ENCODE measurements around the gene AKR1B15.
A peak's percentile ranks its signal among the peaks of the same experiment; 100 is the strongest.
"Not testable (repeated sequence)": the region's sequence is repeated elsewhere in the genome, so short reads cannot be mapped to it uniquely, and the experiment has no call there.

AKR1B15 gene

GRCh38 chr7:134558370-134558769 is 9.5 kb downstream of the AKR1B15 start:
- DNase-seq (ENCODE audit: low read depth): no peak
- no peak for TF ChIP-seq CTCF (IDR thresholded peaks at IDR 0.05; ENCODE audit: insufficient read depth, low read depth, low read length, missing control alignments)
- no peak overlapping the region for H3K4me3 ChIP-seq (ENCODE audit: low read length)

GRCh38 chr7:134561616-134562015 is 12.7 kb downstream of the AKR1B15 start:
- H3K4me3 ChIP-seq (ENCODE audit: low read length): not testable (repeated sequence)
- peak; percentile 76 for DNase-seq (ENCODE audit: low read depth)

GRCh38 chr7:134562136-134562535 is 13.2 kb downstream of the AKR1B15 start:
- no peak overlapping the region for H3K4me3 ChIP-seq (ENCODE audit: low read length)
- DNase-seq (ENCODE audit: low read depth): peak; percentile 75
- no peak for TF ChIP-seq CTCF (IDR thresholded peaks at IDR 0.05; ENCODE audit: insufficient read depth, low read depth, low read length, missing control alignments)

GRCh38 chr7:134563398-134563749 is 14.5 kb downstream of the AKR1B15 start:
- not testable (repeated sequence) for H3K4me3 ChIP-seq (ENCODE audit: low read length); DNase-seq (ENCODE audit: low read depth)

- peak; percentile 78 for DNase-seq (ENCODE audit: low read depth)
- no peak for TF ChIP-seq CTCF (IDR thresholded peaks at IDR 0.05; ENCODE audit: insufficient read depth, low read depth, low read length, missing control alignments)
These were observed 16.8 kb downstream of the AKR1B15 start for GRCh38 chr7:134565643-134566136.

GRCh38 chr7:134567368-134567767 is 18.5 kb downstream of the AKR1B15 start:
- no peak overlapping the region for H3K4me3 ChIP-seq (ENCODE audit: low read length)
- TF ChIP-seq CTCF (IDR thresholded peaks at IDR 0.05; ENCODE audit: insufficient read depth, low read depth, low read length, missing control alignments): no peak
- no peak for DNase-seq (ENCODE audit: low read depth)

More at GRCh38 chr7:134565643-134566136, 16.8 kb downstream of the AKR1B15 start:
- H3K4me3 ChIP-seq (ENCODE audit: low read length): no peak overlapping the region

GRCh38 chr7:134569962-134570361 is 21.1 kb downstream of the AKR1B15 start:
- DNase-seq (ENCODE audit: low read depth); H3K4me3 ChIP-seq (ENCODE audit: low read length): not testable (repeated sequence)

GRCh38 chr7:134571101-134571500 is 22.2 kb downstream of the AKR1B15 start:
- DNase-seq (ENCODE audit: low read depth): no peak
- no peak for TF ChIP-seq CTCF (IDR thresholded peaks at IDR 0.05; ENCODE audit: insufficient read depth, low read depth, low read length, missing control alignments)
- no peak overlapping the region for H3K4me3 ChIP-seq (ENCODE audit: low read length)
